HL-60 (cell line): ENCODE results near the gene ATF3.

Source experiments
- DNase-seq, 2 experiments: peaks; one replicate each; pipeline ENCODE4 v3.0.0-alpha.2; 2010 to 2020; ENCODE audit warnings: low read depth in 1 of 2, low spot score in 1 of 2
- H3K27ac ChIP-seq: fragments of 250-450 bp; sonication (Bioruptor Pico); replicated peaks from 2 replicates; pipeline ENCODE4 v1.5.1; 2020; ENCODE audit warnings: mild to moderate bottlenecking, moderate library complexity
- H3K27me3 ChIP-seq: fragments of 250-450 bp; sonication (Bioruptor Pico); 2 replicates; pipeline ENCODE4 v1.5.1; 2021; ENCODE audit warnings: mild to moderate bottlenecking, moderate library complexity; ENCODE audit not compliant: insufficient read depth, poor library complexity, severe bottlenecking
- H3K4me3 ChIP-seq: replicated peaks from 2 replicates; pipeline ENCODE4 v1.5.1; 2011; ENCODE audit warnings: mild to moderate bottlenecking, control low read depth, low read length; ENCODE audit not compliant: insufficient read depth
- GABPA ChIP-seq: IDR thresholded peaks from 2 replicates; pipeline ENCODE4 v1.6.1; 2012; ENCODE audit warnings: low read depth
- POLR2AphosphoS5 ChIP-seq: IDR thresholded peaks from 2 replicates; pipeline ENCODE4 v1.6.1; 2012; ENCODE audit warnings: low read depth
- REST ChIP-seq: IDR thresholded peaks from 2 replicates; pipeline ENCODE4 v1.6.1; 2012; ENCODE audit warnings: low read depth; ENCODE audit not compliant: insufficient replicate concordance
- SPI1 ChIP-seq: IDR thresholded peaks from 2 replicates; pipeline ENCODE4 v1.6.1; 2012; ENCODE audit warnings: low read depth, mild to moderate bottlenecking, borderline replicate concordance
- TF ChIP-seq, protein P1 (sequence below): IDR thresholded peaks from one replicate; pipeline ENCODE4 v1.5.1; 2011; ENCODE audit warnings: low read length, control low read depth, inconsistent platforms; ENCODE audit not compliant: insufficient read depth

The ATF3 gene

DNA sequence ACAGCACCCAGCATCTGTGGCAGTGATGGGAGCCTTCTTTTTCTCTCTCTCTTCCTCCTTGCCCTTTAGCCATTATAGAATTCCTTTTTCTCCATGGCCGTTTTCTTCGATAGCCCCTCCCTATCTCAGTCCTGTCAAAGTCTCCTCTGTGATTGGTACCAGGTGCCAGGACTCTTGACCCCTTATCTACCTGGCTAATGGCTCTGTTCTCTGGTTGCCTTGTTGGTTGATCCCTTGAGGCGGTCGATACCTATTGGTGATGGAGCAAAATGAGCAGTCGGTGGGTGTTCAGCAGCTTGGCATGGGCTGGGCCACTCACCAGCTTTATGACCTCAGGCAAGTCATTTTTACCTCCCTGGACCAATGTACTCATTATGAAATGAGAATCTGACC, 2.0 kb downstream of the ATF3 start:
- H3K27me3 ChIP-seq, result peaks cover 27% of the 10 kb centered on the region

GRCh38 chr1:212611000-212611948, 2.7 kb downstream of the ATF3 start:
- TF ChIP-seq POLR2AphosphoS5 (no peak), GABPA (no peak), REST (no peak), SPI1 (no peak)
- TF ChIP-seq, protein P1, sequence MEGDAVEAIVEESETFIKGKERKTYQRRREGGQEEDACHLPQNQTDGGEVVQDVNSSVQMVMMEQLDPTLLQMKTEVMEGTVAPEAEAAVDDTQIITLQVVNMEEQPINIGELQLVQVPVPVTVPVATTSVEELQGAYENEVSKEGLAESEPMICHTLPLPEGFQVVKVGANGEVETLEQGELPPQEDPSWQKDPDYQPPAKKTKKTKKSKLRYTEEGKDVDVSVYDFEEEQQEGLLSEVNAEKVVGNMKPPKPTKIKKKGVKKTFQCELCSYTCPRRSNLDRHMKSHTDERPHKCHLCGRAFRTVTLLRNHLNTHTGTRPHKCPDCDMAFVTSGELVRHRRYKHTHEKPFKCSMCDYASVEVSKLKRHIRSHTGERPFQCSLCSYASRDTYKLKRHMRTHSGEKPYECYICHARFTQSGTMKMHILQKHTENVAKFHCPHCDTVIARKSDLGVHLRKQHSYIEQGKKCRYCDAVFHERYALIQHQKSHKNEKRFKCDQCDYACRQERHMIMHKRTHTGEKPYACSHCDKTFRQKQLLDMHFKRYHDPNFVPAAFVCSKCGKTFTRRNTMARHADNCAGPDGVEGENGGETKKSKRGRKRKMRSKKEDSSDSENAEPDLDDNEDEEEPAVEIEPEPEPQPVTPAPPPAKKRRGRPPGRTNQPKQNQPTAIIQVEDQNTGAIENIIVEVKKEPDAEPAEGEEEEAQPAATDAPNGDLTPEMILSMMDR, result no peak
- H3K4me3 ChIP-seq, result no peak overlapping the region
- DNase-seq, result no peak
- peaks cover 20% of the 10 kb centered on the region for H3K27me3 ChIP-seq
- H3K27ac ChIP-seq, result no peak overlapping the region

More for the DNA sequence above, 2.0 kb downstream of the ATF3 start:
- no peak overlapping the region for H3K27ac ChIP-seq
- no peak overlapping the region for H3K4me3 ChIP-seq
- DNase-seq, result no peak
- TF ChIP-seq POLR2AphosphoS5 (no peak), REST (no peak), GABPA (no peak), SPI1 (no peak)
- TF ChIP-seq, protein P1, result no peak

DNA sequence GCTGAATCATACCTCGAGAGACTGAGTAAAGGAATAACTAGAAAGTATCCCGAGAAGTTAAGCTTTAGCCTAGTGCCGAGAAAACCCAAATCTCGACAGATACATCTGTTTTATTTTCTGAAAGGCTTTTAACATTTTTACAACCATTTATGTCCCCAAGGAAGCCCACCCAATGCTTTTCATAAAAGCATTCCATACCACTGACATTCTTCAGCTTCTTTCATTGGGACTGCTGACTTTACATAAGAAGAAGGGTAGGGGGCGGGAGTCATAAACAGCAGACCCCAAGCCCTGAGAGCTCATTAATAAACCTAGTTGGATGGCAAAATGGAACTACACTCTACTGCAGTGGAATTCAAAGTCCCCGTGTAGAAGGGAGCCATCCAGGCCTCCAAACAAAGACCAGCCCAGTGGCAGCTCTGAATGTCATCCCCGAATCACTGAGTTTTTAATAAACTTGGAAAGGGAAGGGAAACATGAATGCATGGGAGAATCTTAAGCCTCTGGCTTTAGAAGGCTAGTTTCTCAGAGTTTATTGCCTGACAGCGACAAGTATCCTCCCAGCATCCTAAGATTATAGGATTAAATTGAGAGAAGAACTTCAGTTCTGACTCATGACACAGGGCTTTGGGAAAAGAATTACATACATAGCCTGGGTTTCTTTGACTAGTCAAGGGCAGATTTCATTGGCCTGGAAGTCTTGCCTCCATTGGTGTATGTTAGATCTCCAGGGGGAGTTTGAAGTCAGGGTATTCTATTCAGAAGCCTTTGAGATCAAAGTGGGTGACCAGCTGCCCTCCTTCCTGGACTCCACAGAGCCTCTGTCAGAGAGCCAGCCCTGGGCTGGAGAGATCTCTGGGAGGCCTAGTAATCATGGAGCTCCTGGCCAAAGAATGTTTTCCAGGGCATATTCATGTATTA, 3.7 kb downstream of the ATF3 start:
- Histone ChIP-seq H3K27me3 (peaks cover 9% of the 10 kb centered on the region), H3K27ac (no peak overlapping the region), H3K4me3 (no peak overlapping the region)
- DNase-seq, result no peak
- TF ChIP-seq REST (no peak), GABPA (no peak), POLR2AphosphoS5 (no peak), SPI1 (no peak)
- TF ChIP-seq, protein P1, result no peak
